HG02623 (cell line): Measurements from ENCODE around the gene BLOC1S4.
"Not testable (repeated sequence)": the region's sequence is repeated elsewhere in the genome, so short reads cannot be mapped to it uniquely, and the experiment has no call there.

ENCODE experiments used
- ATAC-seq: cut with Tn5 transposase; IDR thresholded peaks from one replicate; pipeline ENCODE4 v1.9.1; 2021; ENCODE audit warnings: moderate library complexity; ENCODE audit not compliant: unreplicated experiment

Gene BLOC1S4

GRCh38 chr4:6716958-6717655 lies 1.1 kb downstream of the BLOC1S4 start:
- no peak for ATAC-seq

- ATAC-seq, result no peak
These were observed 3.1 kb downstream of the BLOC1S4 start for GRCh38 chr4:6718932-6719610.

GRCh38 chr4:6719611-6720179 lies 3.7 kb downstream of the BLOC1S4 start:
- ATAC-seq, result no peak

GRCh38 chr4:6720202-6720699 lies 4.3 kb downstream of the BLOC1S4 start:
- no peak for ATAC-seq

- ATAC-seq, result no peak
These were observed 5.1 kb downstream of the BLOC1S4 start for GRCh38 chr4:6721121-6721520.

- no peak for ATAC-seq
These were observed 6.9 kb downstream of the BLOC1S4 start for GRCh38 chr4:6722891-6723290.

- ATAC-seq, result no peak
These were observed 7.9 kb downstream of the BLOC1S4 start for GRCh38 chr4:6723851-6724250.

- ATAC-seq, result no peak
These were observed 8.6 kb downstream of the BLOC1S4 start for GRCh38 chr4:6724421-6725111.

- not testable (repeated sequence) for ATAC-seq
These were observed 9.5 kb downstream of the BLOC1S4 start for GRCh38 chr4:6725427-6725961.

GRCh38 chr4:6727081-6727942 lies 11.3 kb downstream of the BLOC1S4 start:
- no peak for ATAC-seq

GRCh38 chr4:6727943-6728250 lies 11.9 kb downstream of the BLOC1S4 start:
- ATAC-seq, result no peak

- ATAC-seq, result no peak
These were observed 12.5 kb downstream of the BLOC1S4 start for GRCh38 chr4:6728320-6729029.

GRCh38 chr4:6730603-6731317 lies 14.8 kb downstream of the BLOC1S4 start:
- ATAC-seq, result no peak

GRCh38 chr4:6731318-6731675 lies 15.3 kb downstream of the BLOC1S4 start:
- ATAC-seq, result no peak

GRCh38 chr4:6731780-6732179 lies 15.8 kb downstream of the BLOC1S4 start:
- no peak for ATAC-seq

- ATAC-seq, result no peak
These were observed 16.7 kb downstream of the BLOC1S4 start for GRCh38 chr4:6732441-6733357.

GRCh38 chr4:6733358-6734164 lies 17.6 kb downstream of the BLOC1S4 start:
- ATAC-seq, result no peak
